Measurements from ENCODE around the gene ADAM19. TPM values are rescaled to one million over a fixed set of nuclear protein-coding genes. Genes with fewer than 3 reads are reported as not detected.
A peak's percentile ranks its signal among the peaks of the same experiment; 100 is the strongest.

ADAM19 gene
- polyA plus RNA-seq, 3 donors from 2014 or later, result 0.03 to 0.10 TPM; not detected in 1

- no peak overlapping the region for H3K27ac Mint-ChIP-seq
- no peak overlapping the region for H3K4me3 Mint-ChIP-seq
- no peak for DNase-seq
- peaks cover 0 to 4% (median 0%) of the 10 kb centered on the region in 6 donors for H3K9me3 Mint-ChIP-seq
- peaks cover 0 to 9% (median 0%) of the 10 kb centered on the region in 3 donors for H3K36me3 Mint-ChIP-seq
- peaks cover 0 to 7% of the 10 kb centered on the region in 2 donors for H3K4me1 Mint-ChIP-seq
- peaks cover 0 to 4% (median 2%) of the 10 kb centered on the region in 3 donors for H3K27me3 Mint-ChIP-seq (ENCODE audit: low read depth in 3 of 3)
Observed at GRCh38 chr5:157548513-157549282, 26.9 kb downstream of the ADAM19 start.

- Mint-ChIP-seq H3K27ac (no peak overlapping the region), H3K9me3 (peaks cover 0 to 4% (median 0%) of the 10 kb centered on the region in 6 donors), H3K27me3 (ENCODE audit: low read depth in 3 of 3) (peaks cover 0 to 4% (median 4%) of the 10 kb centered on the region in 3 donors), H3K4me3 (no peak overlapping the region), H3K4me1 (peaks cover 0 to 7% of the 10 kb centered on the region in 2 donors), H3K36me3 (peaks cover 0 to 9% (median 0%) of the 10 kb centered on the region in 3 donors)
- no peak for DNase-seq
Observed at GRCh38 chr5:157547941-157548512, 27.5 kb downstream of the ADAM19 start.

GRCh38 chr5:157546456-157547100, 29.0 kb downstream of the ADAM19 start:
- H3K9me3 Mint-ChIP-seq, result peaks cover 0 to 4% (median 0%) of the 10 kb centered on the region in 6 donors
- no peak for DNase-seq
- peaks cover 0 to 4% (median 3%) of the 10 kb centered on the region in 3 donors for H3K27me3 Mint-ChIP-seq (ENCODE audit: low read depth in 3 of 3)
- H3K27ac Mint-ChIP-seq, result no peak overlapping the region
- H3K4me3 Mint-ChIP-seq, result no peak overlapping the region
- H3K4me1 Mint-ChIP-seq, result peaks cover 0 to 7% of the 10 kb centered on the region in 2 donors
- H3K36me3 Mint-ChIP-seq, result peaks cover 0 to 9% (median 0%) of the 10 kb centered on the region in 3 donors

GRCh38 chr5:157545610-157546310, 29.8 kb downstream of the ADAM19 start:
- Mint-ChIP-seq H3K27ac (no peak overlapping the region), H3K36me3 (peaks cover 0 to 9% (median 0%) of the 10 kb centered on the region in 3 donors), H3K4me1 (peaks cover 0 to 8% of the 10 kb centered on the region in 2 donors), H3K4me3 (no peak overlapping the region), H3K9me3 (peaks cover 0 to 3% (median 0%) of the 10 kb centered on the region in 6 donors), H3K27me3 (ENCODE audit: low read depth in 3 of 3) (peaks cover 0 to 4% (median 3%) of the 10 kb centered on the region in 3 donors)
- DNase-seq, result no peak

GRCh38 chr5:157544623-157544989, 31.0 kb downstream of the ADAM19 start:
- Mint-ChIP-seq H3K9me3 (no peaks in the 10 kb centered on the region), H3K27me3 (ENCODE audit: low read depth in 3 of 3) (peaks cover 0 to 5% (median 3%) of the 10 kb centered on the region in 3 donors), H3K27ac (peak overlapping the region in 2 of 6 donors; percentile 0 to 70), H3K4me1 (peaks cover 0 to 12% of the 10 kb centered on the region in 2 donors), H3K4me3 (peak overlapping the region in 1 of 5 donors; percentile 22), H3K36me3 (peaks cover 0 to 9% (median 0%) of the 10 kb centered on the region in 3 donors)
- peak in 1 of 3 donors; percentile 31 for DNase-seq

GRCh38 chr5:157543825-157544622, 31.6 kb downstream of the ADAM19 start:
- Mint-ChIP-seq H3K27ac (peak overlapping the region in 2 of 6 donors; percentile 0 to 70), H3K4me1 (peaks cover 0 to 12% of the 10 kb centered on the region in 2 donors)
- DNase-seq, result no peak

GRCh38 chr5:157542282-157543000, 33.1 kb downstream of the ADAM19 start:
- no peak overlapping the region for H3K4me3 Mint-ChIP-seq
- no peak overlapping the region for H3K27ac Mint-ChIP-seq
- no peaks in the 10 kb centered on the region for H3K36me3 Mint-ChIP-seq
- DNase-seq, result no peak
- peaks cover 0 to 5% (median 2%) of the 10 kb centered on the region in 3 donors for H3K27me3 Mint-ChIP-seq (ENCODE audit: low read depth in 3 of 3)
- no peaks in the 10 kb centered on the region for H3K9me3 Mint-ChIP-seq
- peaks cover 0 to 17% of the 10 kb centered on the region in 2 donors for H3K4me1 Mint-ChIP-seq

More at GRCh38 chr5:157543825-157544622, 31.6 kb downstream of the ADAM19 start:
- no peaks in the 10 kb centered on the region for H3K9me3 Mint-ChIP-seq
- peaks cover 0 to 5% (median 3%) of the 10 kb centered on the region in 3 donors for H3K27me3 Mint-ChIP-seq (ENCODE audit: low read depth in 3 of 3)
- H3K36me3 Mint-ChIP-seq, result peaks cover 0 to 5% (median 0%) of the 10 kb centered on the region in 3 donors
- peak overlapping the region in 1 of 5 donors; percentile 22 for H3K4me3 Mint-ChIP-seq

GRCh38 chr5:157541447-157542118, 34.0 kb downstream of the ADAM19 start:
- H3K9me3 Mint-ChIP-seq, result no peaks in the 10 kb centered on the region
- peaks cover 2 to 5% (median 4%) of the 10 kb centered on the region in 3 donors for H3K27me3 Mint-ChIP-seq (ENCODE audit: low read depth in 3 of 3)
- DNase-seq, result no peak
- peaks cover 0 to 17% of the 10 kb centered on the region in 2 donors for H3K4me1 Mint-ChIP-seq
- no peaks in the 10 kb centered on the region for H3K36me3 Mint-ChIP-seq
- H3K4me3 Mint-ChIP-seq, result peak overlapping the region in 1 of 5 donors; percentile 89
- peak overlapping the region in 2 of 6 donors; percentile 87 to 94 for H3K27ac Mint-ChIP-seq

- H3K4me3 Mint-ChIP-seq, result peak overlapping the region in 1 of 5 donors; percentile 89
Observed at GRCh38 chr5:157540707-157541446, 34.7 kb downstream of the ADAM19 start.

GRCh38 chr5:157540124-157540523, 35.5 kb downstream of the ADAM19 start:
- Mint-ChIP-seq H3K27me3 (ENCODE audit: low read depth in 3 of 3) (peaks cover 4 to 5% (median 4%) of the 10 kb centered on the region in 3 donors), H3K4me1 (peaks cover 0 to 17% of the 10 kb centered on the region in 2 donors), H3K4me3 (peak overlapping the region in 1 of 5 donors; percentile 89), H3K9me3 (no peaks in the 10 kb centered on the region), H3K27ac (peak overlapping the region in 2 of 6 donors; percentile 87 to 94), H3K36me3 (no peaks in the 10 kb centered on the region)
- DNase-seq, result no peak

More at GRCh38 chr5:157540707-157541446, 34.7 kb downstream of the ADAM19 start:
- peaks cover 2 to 5% (median 4%) of the 10 kb centered on the region in 3 donors for H3K27me3 Mint-ChIP-seq (ENCODE audit: low read depth in 3 of 3)
- DNase-seq, result peak in 1 of 3 donors; percentile 38
- H3K27ac Mint-ChIP-seq, result peak overlapping the region in 3 of 6 donors; percentile 56 to 94 (median 87)
- H3K9me3 Mint-ChIP-seq, result no peaks in the 10 kb centered on the region
- no peaks in the 10 kb centered on the region for H3K36me3 Mint-ChIP-seq
- peaks cover 0 to 17% of the 10 kb centered on the region in 2 donors for H3K4me1 Mint-ChIP-seq

- DNase-seq, result no peak
- Mint-ChIP-seq H3K27me3 (ENCODE audit: low read depth in 3 of 3) (peaks cover 4 to 5% (median 4%) of the 10 kb centered on the region in 3 donors), H3K4me3 (peak overlapping the region in 1 of 5 donors; percentile 89), H3K36me3 (no peaks in the 10 kb centered on the region), H3K27ac (peak overlapping the region in 2 of 6 donors; percentile 87 to 94), H3K9me3 (no peaks in the 10 kb centered on the region), H3K4me1 (peaks cover 0 to 13% of the 10 kb centered on the region in 2 donors)
Observed at GRCh38 chr5:157539503-157540022, 36.0 kb downstream of the ADAM19 start.
